ENCODE data around the gene IFI16.
"Not testable (repeated sequence)": the region's sequence is repeated elsewhere in the genome, so short reads cannot be mapped to it uniquely, and the experiment has no call there.

Gene IFI16

GRCh38 chr1:159092036-159092760 lies 82.5 kb downstream of the IFI16 start:
- no peak for DNase-seq (ENCODE audit: low read depth, low spot score)

DNA sequence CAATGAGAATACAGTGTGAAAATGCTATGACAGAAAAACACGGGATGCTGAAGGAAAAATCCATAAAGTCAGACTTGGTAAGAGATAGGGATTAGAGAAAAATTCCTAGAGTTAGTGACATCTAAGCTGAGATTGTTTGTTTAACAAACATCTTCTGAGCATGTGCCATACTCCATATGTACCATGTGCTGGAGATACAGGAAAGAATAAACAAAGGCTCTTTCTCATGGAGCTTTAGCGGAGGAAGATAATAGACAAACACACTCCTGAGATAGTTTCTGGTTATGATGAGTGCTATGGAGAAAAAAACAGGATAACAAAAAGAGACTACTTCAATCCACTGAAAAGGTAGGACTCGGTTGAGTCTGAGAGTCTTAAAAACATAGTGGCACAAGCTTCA lies 88.9 kb downstream of the IFI16 start:
- DNase-seq (ENCODE audit: low read depth, low spot score): no peak

- DNase-seq (ENCODE audit: low read depth, low spot score): no peak
These were observed 90.9 kb downstream of the IFI16 start for GRCh38 chr1:159100589-159100988.

GRCh38 chr1:159103021-159103420 lies 93.3 kb downstream of the IFI16 start:
- DNase-seq (ENCODE audit: low read depth, low spot score): not testable (repeated sequence)

All from smooth muscle cell of the brain vasculature (primary cell).